ENCODE measurements around the gene WDR70. TPM values are rescaled to one million over a fixed set of nuclear protein-coding genes. Genes with fewer than 3 reads are reported as not detected.

WDR70 gene
- total RNA-seq, 2 experiments from 2014 or later, result 24.5 to 34.6 TPM

DNA sequence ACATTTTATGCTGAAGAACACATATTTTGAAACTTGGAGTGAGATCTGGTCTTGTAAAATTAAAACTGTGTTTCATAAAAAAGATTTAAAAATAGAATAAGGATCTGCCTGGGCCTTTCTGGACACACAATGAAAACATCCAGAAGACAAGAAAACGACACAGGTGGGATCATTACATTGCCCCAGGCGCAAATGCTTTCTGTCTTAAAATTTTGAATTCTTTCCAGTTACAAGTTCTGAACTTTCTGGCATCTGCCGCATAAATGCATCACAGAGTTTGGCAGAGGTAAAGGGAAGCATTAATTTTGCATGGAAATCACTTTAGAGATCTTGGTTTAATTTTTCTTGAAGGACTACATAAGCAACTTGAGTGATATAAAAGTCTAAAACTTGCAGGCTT lies 219.6 kb downstream of the WDR70 start:
- H3K27ac Mint-ChIP-seq, result no peak overlapping the region
- intact Hi-C loops (cut with DNase I, micrococcal nuclease), result no loop called here
- ATAC-seq (ENCODE audit: poor library complexity) (no peak), DNase-seq (no peak)
- H3K4me1 Mint-ChIP-seq (ENCODE audit: low read depth), result no peaks in the 10 kb centered on the region
- Histone ChIP-seq H3K27ac (ENCODE audit: low read depth in 1 of 2, low read length in 2 of 2) (no peak overlapping the region), H3K36me3 (ENCODE audit: insufficient read depth, low read length) (no peaks in the 10 kb centered on the region), H3K4me3 (ENCODE audit: low read length) (no peak overlapping the region), H3K4me1 (ENCODE audit: insufficient read depth, low read length) (no peaks in the 10 kb centered on the region), H3K27me3 (ENCODE audit: control insufficient read depth in 1 of 2, insufficient read depth in 2 of 2, low read length in 2 of 2) (no peaks in the 10 kb centered on the region), H3K9me3 (ENCODE audit: control insufficient read depth in 1 of 2, insufficient read depth in 1 of 2, low read length in 2 of 2) (peaks cover 8 to 9% of the 10 kb centered on the region in 2 experiments)
- peaks cover 3% of the 10 kb centered on the region for H3K9me3 Mint-ChIP-seq
- no peak overlapping the region for H3K4me3 Mint-ChIP-seq
- no peaks in the 10 kb centered on the region for H3K27me3 Mint-ChIP-seq
- POLR2A ChIA-PET, result no interaction called here
- TF ChIP-seq, protein P1, sequence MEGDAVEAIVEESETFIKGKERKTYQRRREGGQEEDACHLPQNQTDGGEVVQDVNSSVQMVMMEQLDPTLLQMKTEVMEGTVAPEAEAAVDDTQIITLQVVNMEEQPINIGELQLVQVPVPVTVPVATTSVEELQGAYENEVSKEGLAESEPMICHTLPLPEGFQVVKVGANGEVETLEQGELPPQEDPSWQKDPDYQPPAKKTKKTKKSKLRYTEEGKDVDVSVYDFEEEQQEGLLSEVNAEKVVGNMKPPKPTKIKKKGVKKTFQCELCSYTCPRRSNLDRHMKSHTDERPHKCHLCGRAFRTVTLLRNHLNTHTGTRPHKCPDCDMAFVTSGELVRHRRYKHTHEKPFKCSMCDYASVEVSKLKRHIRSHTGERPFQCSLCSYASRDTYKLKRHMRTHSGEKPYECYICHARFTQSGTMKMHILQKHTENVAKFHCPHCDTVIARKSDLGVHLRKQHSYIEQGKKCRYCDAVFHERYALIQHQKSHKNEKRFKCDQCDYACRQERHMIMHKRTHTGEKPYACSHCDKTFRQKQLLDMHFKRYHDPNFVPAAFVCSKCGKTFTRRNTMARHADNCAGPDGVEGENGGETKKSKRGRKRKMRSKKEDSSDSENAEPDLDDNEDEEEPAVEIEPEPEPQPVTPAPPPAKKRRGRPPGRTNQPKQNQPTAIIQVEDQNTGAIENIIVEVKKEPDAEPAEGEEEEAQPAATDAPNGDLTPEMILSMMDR (IDR thresholded peaks at IDR 0.05), result no peak
- H3K36me3 Mint-ChIP-seq (ENCODE audit: low read depth), result peaks cover 79% of the 10 kb centered on the region
- CTCF ChIA-PET, result no interaction called here

DNA sequence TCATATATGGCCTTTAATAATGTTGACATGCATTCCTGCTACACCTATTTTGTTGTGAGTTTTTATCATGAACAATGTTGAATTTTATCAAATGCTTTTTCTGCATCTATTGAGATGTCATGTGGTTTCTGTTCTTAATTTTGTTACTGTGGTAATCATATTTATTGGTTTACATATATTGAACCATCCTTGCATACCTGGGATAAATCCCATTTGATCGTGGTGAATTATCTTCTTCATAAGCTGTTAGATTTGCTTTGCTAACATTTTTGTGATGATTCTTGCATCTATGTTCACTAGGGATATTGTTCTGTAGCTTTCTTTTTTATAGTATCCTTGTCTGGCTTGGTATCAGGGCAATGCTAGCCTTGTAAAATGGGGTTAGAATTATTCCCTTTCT lies 222.0 kb downstream of the WDR70 start:
- H3K27me3 Mint-ChIP-seq, result no peaks in the 10 kb centered on the region
- CTCF ChIA-PET, result no interaction called here

GRCh38 chr5:37603072-37603471 lies 224.0 kb downstream of the WDR70 start:
- Mint-ChIP-seq H3K27ac (no peak overlapping the region), H3K4me3 (no peak overlapping the region), H3K27me3 (no peaks in the 10 kb centered on the region), H3K36me3 (ENCODE audit: low read depth) (peaks cover 70% of the 10 kb centered on the region), H3K9me3 (no peaks in the 10 kb centered on the region), H3K4me1 (ENCODE audit: low read depth) (no peaks in the 10 kb centered on the region)
- intact Hi-C loops (cut with DNase I, micrococcal nuclease), result no loop called here
- TF ChIP-seq, protein P1 (IDR thresholded peaks at IDR 0.05), result no peak
- ChIA-PET POLR2A (no interaction called here), CTCF (no interaction called here)
- Histone ChIP-seq H3K4me3 (ENCODE audit: low read length) (no peak overlapping the region), H3K4me1 (ENCODE audit: insufficient read depth, low read length) (no peaks in the 10 kb centered on the region), H3K27ac (ENCODE audit: low read depth in 1 of 2, low read length in 2 of 2) (no peak overlapping the region), H3K9me3 (ENCODE audit: control insufficient read depth in 1 of 2, insufficient read depth in 1 of 2, low read length in 2 of 2) (peaks cover 8 to 9% of the 10 kb centered on the region in 2 experiments), H3K36me3 (ENCODE audit: insufficient read depth, low read length) (peaks cover 4% of the 10 kb centered on the region), H3K27me3 (ENCODE audit: control insufficient read depth in 1 of 2, insufficient read depth in 2 of 2, low read length in 2 of 2) (no peaks in the 10 kb centered on the region)
- ATAC-seq (ENCODE audit: poor library complexity) (no peak), DNase-seq (no peak)

More for the DNA sequence above, 222.0 kb downstream of the WDR70 start:
- Histone ChIP-seq H3K36me3 (ENCODE audit: insufficient read depth, low read length) (no peaks in the 10 kb centered on the region), H3K27ac (ENCODE audit: low read depth in 1 of 2, low read length in 2 of 2) (no peak overlapping the region), H3K4me3 (ENCODE audit: low read length) (no peak overlapping the region), H3K9me3 (ENCODE audit: control insufficient read depth in 1 of 2, insufficient read depth in 1 of 2, low read length in 2 of 2) (peaks cover 8 to 9% of the 10 kb centered on the region in 2 experiments), H3K4me1 (ENCODE audit: insufficient read depth, low read length) (no peaks in the 10 kb centered on the region), H3K27me3 (ENCODE audit: control insufficient read depth in 1 of 2, insufficient read depth in 2 of 2, low read length in 2 of 2) (no peaks in the 10 kb centered on the region)
- Mint-ChIP-seq H3K9me3 (peaks cover 2% of the 10 kb centered on the region), H3K4me1 (ENCODE audit: low read depth) (no peaks in the 10 kb centered on the region), H3K4me3 (no peak overlapping the region), H3K27ac (no peak overlapping the region), H3K36me3 (ENCODE audit: low read depth) (peaks cover 75% of the 10 kb centered on the region)
- TF ChIP-seq, protein P1 (IDR thresholded peaks at IDR 0.05), result no peak
- POLR2A ChIA-PET, result no interaction called here
- DNase-seq, result no peak
- no peak for ATAC-seq (ENCODE audit: poor library complexity)
- intact Hi-C loops (cut with DNase I, micrococcal nuclease), result no loop called here
